Epithelial cell of esophagus (primary cell): ENCODE results near the gene FARP1.

ENCODE experiments used
- DNase-seq: peaks from one replicate; pipeline ENCODE4 v3.0.0; 2010; ENCODE audit warnings: low read depth
- H3K4me3 ChIP-seq: 2 replicates; pipeline ENCODE4 v1.5.1; 2011; ENCODE audit warnings: mild to moderate bottlenecking, low read length, control low read depth
- CTCF ChIP-seq: IDR thresholded peaks from 2 replicates; pipeline ENCODE4 v1.5.1; 2011; ENCODE audit warnings: low read depth, mild to moderate bottlenecking, low read length, control low read depth, inconsistent platforms; ENCODE audit not compliant: insufficient read depth; ENCODE audit errors: missing control alignments

FARP1 gene

GRCh38 chr13:98221234-98221633, 78.3 kb downstream of the FARP1 start:
- TF ChIP-seq CTCF = no peak
- DNase-seq = no peak
- H3K4me3 ChIP-seq = no peak overlapping the region

- DNase-seq = no peak
- no peak for TF ChIP-seq CTCF
- H3K4me3 ChIP-seq = no peak overlapping the region
These were observed 79.2 kb downstream of the FARP1 start for GRCh38 chr13:98222081-98222554.

GRCh38 chr13:98222816-98223215, 79.9 kb downstream of the FARP1 start:
- no peak overlapping the region for H3K4me3 ChIP-seq
- TF ChIP-seq CTCF = no peak
- DNase-seq = no peak

GRCh38 chr13:98223741-98224140, 80.8 kb downstream of the FARP1 start:
- TF ChIP-seq CTCF = no peak
- H3K4me3 ChIP-seq = no peak overlapping the region
- no peak for DNase-seq

- no peak for TF ChIP-seq CTCF
- DNase-seq = no peak
- no peak overlapping the region for H3K4me3 ChIP-seq
These were observed 81.7 kb downstream of the FARP1 start for GRCh38 chr13:98224557-98224956.

- no peak for TF ChIP-seq CTCF
- no peak overlapping the region for H3K4me3 ChIP-seq
- no peak for DNase-seq
These were observed 82.4 kb downstream of the FARP1 start for GRCh38 chr13:98225036-98225940.

GRCh38 chr13:98226496-98226895, 83.6 kb downstream of the FARP1 start:
- no peak for TF ChIP-seq CTCF
- H3K4me3 ChIP-seq = no peak overlapping the region
- DNase-seq = no peak
